SK-N-SH (cell line): ENCODE results near the gene NXPH4. TPM values are rescaled to one million over a fixed set of nuclear protein-coding genes. Genes with fewer than 3 reads are reported as not detected.

Source experiments
- CTCF ChIA-PET: fragments of 300-600, 350-600 bp; formaldehyde crosslinking; extraction: SDS; loops from one replicate; lab custom pipeline; 2021; lab: Yijun Ruan, JAX
- POLR2A ChIA-PET: fragments of 350-600 bp; sonication (Branson Sonifier 250); formaldehyde crosslinking; extraction: SDS; loops from one replicate; lab custom pipeline; 2020; ENCODE audit warnings: antibody characterized with exemption, inconsistent platforms; lab: Yijun Ruan, JAX
- DNase-seq: peaks from one replicate; pipeline ENCODE4 v3.0.0; 2012
- H2AFZ ChIP-seq: fragments of 200-600 bp; sonication (generic); 2 replicates; pipeline ENCODE4 v1.8.1; 2016; ENCODE audit warnings: antibody characterized with exemption, mild to moderate bottlenecking, low read depth
- H3F3A ChIP-seq: fragments of 200-600 bp; sonication (generic); replicated peaks from 2 replicates; pipeline ENCODE3; 2016; ENCODE audit warnings: antibody characterized with exemption, mild to moderate bottlenecking; ENCODE audit not compliant: insufficient read depth
- H3K27ac ChIP-seq, 2 experiments: fragments of 200-500 bp in 1 of 2; fragments of 200-600 bp in 1 of 2; sonication (Bioruptor generic) in 1 of 2; sonication (generic), shearing (Covaris generic) in 1 of 2; 2 replicates each; pipeline versions ENCODE4 v1.5.1 to v1.6.1; 2014 to 2016; ENCODE audit warnings: low read depth in 2 of 2, inconsistent platforms in 1 of 2, low read length in 1 of 2, mild to moderate bottlenecking in 1 of 2, mixed read lengths in 1 of 2
- H3K27me3 ChIP-seq: fragments of 200-600 bp; sonication (generic), shearing (Covaris generic); 2 replicates; pipeline ENCODE4 v1.6.1; 2016; ENCODE audit warnings: mixed run types; ENCODE audit not compliant: insufficient read depth
- H3K36me3 ChIP-seq, 2 experiments: fragments of 200-500 bp in 1 of 2; fragments of 200-600 bp in 1 of 2; sonication (Bioruptor generic) in 1 of 2; sonication (generic) in 1 of 2; replicated peaks in 1 of 2; 2 replicates each; pipeline versions ENCODE3 to v1.5.1; 2014 to 2016; ENCODE audit warnings: low read length in 1 of 2, mild to moderate bottlenecking in 1 of 2; ENCODE audit not compliant: insufficient read depth in 2 of 2, control insufficient read depth in 1 of 2
- H3K4me1 ChIP-seq, 2 experiments: fragments of 200-500 bp in 1 of 2; fragments of 200-600 bp in 1 of 2; sonication (Bioruptor generic) in 1 of 2; sonication (generic), shearing (Covaris generic) in 1 of 2; 2 replicates each; pipeline versions ENCODE4 v1.5.1 to v1.6.1; 2014 to 2016; ENCODE audit warnings: low read depth in 1 of 2, low read length in 1 of 2, mixed run types in 1 of 2; ENCODE audit not compliant: insufficient read depth in 2 of 2, control insufficient read depth in 1 of 2
- H3K4me2 ChIP-seq: fragments of 200-600 bp; sonication (generic), shearing (Covaris generic); 2 replicates; pipeline ENCODE4 v1.6.1; 2017; ENCODE audit warnings: mixed run types
- H3K4me3 ChIP-seq, 2 experiments: fragments of 200-500 bp in 1 of 2; fragments of 200-600 bp in 1 of 2; sonication (Bioruptor generic) in 1 of 2; sonication (generic), shearing (Covaris generic) in 1 of 2; 2 replicates each; pipeline versions ENCODE4 v1.5.1 to v1.8.1; 2014 to 2016; ENCODE audit warnings: low read depth in 2 of 2, inconsistent platforms in 1 of 2, low read length in 1 of 2, mild to moderate bottlenecking in 1 of 2, mixed read lengths in 1 of 2, moderate library complexity in 1 of 2
- H3K79me2 ChIP-seq: fragments of 200-600 bp; sonication (generic); 2 replicates; pipeline ENCODE4 v1.8.1; 2017; ENCODE audit warnings: mild to moderate bottlenecking; ENCODE audit not compliant: insufficient read depth
- H3K9ac ChIP-seq: fragments of 200-600 bp; sonication (generic); 2 replicates; pipeline ENCODE4 v1.6.1; 2017; ENCODE audit warnings: mixed run types
- H3K9me2 ChIP-seq: fragments of 200-600 bp; sonication (generic); 2 replicates; pipeline ENCODE4 v1.6.1; 2017; ENCODE audit warnings: mixed run types
- H3K9me3 ChIP-seq: fragments of 200-600 bp; sonication (generic); 2 replicates; pipeline ENCODE4 v1.6.1; 2017; ENCODE audit warnings: mixed run types, mild to moderate bottlenecking, moderate library complexity
- H4K20me1 ChIP-seq: fragments of 200-600 bp; sonication (generic); 2 replicates; pipeline ENCODE4 v1.6.1; 2017; ENCODE audit warnings: mild to moderate bottlenecking, mixed run types; ENCODE audit not compliant: insufficient read depth
- ELF1 ChIP-seq: IDR thresholded peaks from 2 replicates; pipeline ENCODE4 v1.4.0; 2012
- EP300 ChIP-seq, 2 experiments: IDR thresholded peaks; 2 replicates each; pipeline versions ENCODE4 v1.4.0 to v1.6.1; 2012; ENCODE audit warnings: borderline replicate concordance in 1 of 2, low read depth in 1 of 2, low read length in 1 of 2
- EZH2phosphoT487 ChIP-seq: fragments of 200-600 bp; sonication (generic); IDR thresholded peaks from 2 replicates; pipeline ENCODE4 v1.6.1; 2017; ENCODE audit warnings: low read depth, mixed run types, mild to moderate bottlenecking, antibody characterized with exemption, moderate library complexity, borderline replicate concordance
- IRF3 ChIP-seq: fragments of 150-350 bp; IDR thresholded peaks from 2 replicates; pipeline ENCODE4 v1.6.1; 2016; ENCODE audit warnings: mild to moderate bottlenecking, low read depth, low read length
- MXI1 ChIP-seq: IDR thresholded peaks from 2 replicates; pipeline ENCODE4 v1.6.1; 2012; ENCODE audit warnings: mild to moderate bottlenecking, low read depth, low read length, improper control_type of control experiment
- NRF1 ChIP-seq: IDR thresholded peaks from 2 replicates; pipeline ENCODE4 v1.6.1; 2012; ENCODE audit warnings: low read depth, mild to moderate bottlenecking, low read length
- POLR2AphosphoS5 ChIP-seq: IDR thresholded peaks from 2 replicates; pipeline ENCODE4 v1.6.1; 2012; ENCODE audit warnings: low read depth, low read length
- REST ChIP-seq: IDR thresholded peaks from 2 replicates; pipeline ENCODE4 v1.6.1; 2012; ENCODE audit warnings: mild to moderate bottlenecking, low read depth, low read length, moderate library complexity
- RFX5 ChIP-seq: IDR thresholded peaks from 2 replicates; pipeline ENCODE4 v1.6.1; 2012; ENCODE audit warnings: mild to moderate bottlenecking, improper control_type of control experiment, low read length
- RXRA ChIP-seq: IDR thresholded peaks from 2 replicates; pipeline ENCODE4 v1.4.0; 2012; ENCODE audit warnings: low read depth, mild to moderate bottlenecking, borderline replicate concordance
- TCF12 ChIP-seq: IDR thresholded peaks from 2 replicates; pipeline ENCODE4 v1.4.0; 2012
- ZBTB33 ChIP-seq: IDR thresholded peaks from 2 replicates; pipeline ENCODE4 v1.4.0; 2012; ENCODE audit warnings: low read depth, borderline replicate concordance
- WGBS: methylation state at CpG from one replicate; pipeline ENCODE4 v1.1.6; 2017; ENCODE audit warnings: low lambda C conversion rate; 5-methylcytosine and 5-hydroxymethylcytosine counted together
- polyA plus RNA-seq, 3 experiments: library from polyadenylated mRNA; depleted of rRNA; stranded (reverse); fragments of >200 nt; gene quantifications; 2 replicates each; pipeline ENCODE4 v1.2.3, GENCODE V29; 2012

The NXPH4 gene
- polyA plus RNA-seq, 1 of the 3 experiments (the other 2 are of a cell fraction): 0.31 TPM

- Histone ChIP-seq H3K4me3 (no peak overlapping the region), H3K4me1 (peaks cover 8 to 39% of the 10 kb centered on the region in 2 experiments; a peak in 2 of 4 replicates), H3K36me3 (peaks cover 19 to 36% of the 10 kb centered on the region in 2 experiments), H3K27ac (no peak overlapping the region), H3K9me3 (no peaks in the 10 kb centered on the region), H2AFZ (no peak overlapping the region), H4K20me1 (no peaks in the 10 kb centered on the region), H3K9me2 (no peaks in the 10 kb centered on the region)
- POLR2A ChIA-PET: interaction anchor here (1.0 kb wide), 1 partner anchor 277 kb away, joined by 3 read pairs; no protein-coding TSS in a partner anchor
- CTCF ChIA-PET: interaction anchor here (11.9 to 31.5 kb wide), 2 partner anchors 9 to 24 kb away, joined by 271 to 937 read pairs; partner anchors contain the start of genes NXPH4 and SHMT2
- no peak for DNase-seq
- WGBS: 91% methylated on average over 20 of the region's 40 CpGs
- TF ChIP-seq POLR2AphosphoS5: no peak
- no peak for TF ChIP-seq RXRA
- no peak for TF ChIP-seq REST
- TF ChIP-seq TCF12: no peak
- no peak for TF ChIP-seq RFX5
- no peak for TF ChIP-seq MXI1
- TF ChIP-seq EZH2phosphoT487: no peak
- TF ChIP-seq ELF1: no peak
- no peak for TF ChIP-seq ZBTB33
- no peak for TF ChIP-seq EP300 (IDR thresholded peaks at IDR 0.05; ENCODE audit: borderline replicate concordance in 1 of 2, low read depth in 1 of 2, low read length in 1 of 2)
- TF ChIP-seq IRF3: no peak
- no peak for TF ChIP-seq NRF1
- TF ChIP-seq, all 33 proteins: peak for 0
- Histone ChIP-seq H3K4me2 (no peak overlapping the region), H3F3A (peaks cover 10% of the 10 kb centered on the region), H3K79me2 (peaks cover 9% of the 10 kb centered on the region; the same call in 1 of the 2 replicates), H3K27me3 (peaks cover 9% of the 10 kb centered on the region; the same call in 1 of the 2 replicates), H3K9ac (no peak overlapping the region)
Measured at GRCh38 chr12:57236201-57236924, 19.8 kb downstream of the NXPH4 start.
